ENCODE results near the gene NR2F2. TPM values are rescaled to one million over a fixed set of nuclear protein-coding genes. Genes with fewer than 3 reads are reported as not detected.
A peak's percentile ranks its signal among the peaks of the same experiment; 100 is the strongest.

The NR2F2 gene
- total RNA-seq = 40.3 and 48.6 TPM in 2 replicates
- long read RNA-seq, full-length matches to known transcripts = 8 of 13 reads
- long read RNA-seq, partial matches to known transcripts = 2 of 13 reads
- long read RNA-seq, other reads (novel, unspliced or antisense) = 3 of 13 reads

DNA sequence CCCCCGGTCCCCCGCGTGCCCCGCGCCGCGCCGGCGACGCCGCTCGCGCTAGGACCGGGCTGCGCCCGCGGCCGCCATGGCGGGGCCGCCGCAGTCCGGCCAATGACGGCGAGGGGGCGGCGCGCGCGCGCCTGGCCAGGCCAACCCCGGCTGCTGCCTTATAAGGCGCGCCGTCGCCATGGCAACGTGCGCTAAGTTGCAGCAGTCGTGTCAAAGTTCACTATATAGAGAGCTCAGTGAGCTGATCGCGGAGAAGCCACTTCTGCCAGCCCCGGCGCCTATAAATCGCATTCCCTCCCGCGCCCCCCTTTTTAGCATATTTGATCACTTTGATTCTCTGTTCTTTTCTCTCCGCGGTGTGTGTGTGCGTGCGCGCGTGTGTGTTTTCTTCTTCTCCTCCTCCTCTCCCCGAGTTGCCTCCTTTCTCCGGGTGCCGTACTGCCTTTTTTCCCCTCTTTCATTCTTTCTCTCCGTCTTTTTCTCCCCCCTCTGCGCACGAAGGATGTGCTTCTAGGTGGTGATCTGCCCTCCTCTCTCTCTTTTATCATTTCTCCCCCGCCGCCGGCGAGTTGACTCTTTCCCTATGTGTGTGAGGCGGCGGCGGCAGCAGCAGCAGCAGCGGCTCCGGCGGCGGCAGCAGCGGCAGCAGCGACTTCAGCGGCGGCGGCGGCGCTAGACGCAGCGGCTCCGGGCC lies at the start of gene NR2F2:
Gene NR2F2 (plus strand): TSS at position 251 of the 694 bp plus-strand sequence. CDS start 1,406 bp downstream, outside the sequence.
- Mint-ChIP-seq H3K27me3 (peaks cover 24% of the 10 kb centered on the region), H3K4me1 (ENCODE audit: low read depth) (peaks cover 34% of the 10 kb centered on the region), H3K36me3 (ENCODE audit: insufficient read depth) (peaks cover 13% of the 10 kb centered on the region), H3K27ac (peak within 1 kb of the TSS; percentile 98), H3K9me3 (ENCODE audit: low read depth) (no peaks in the 10 kb centered on the region), H3K4me3 (ENCODE audit: low read depth) (peak within 1 kb of the TSS; percentile 97)
- TF ChIP-seq CTCF (IDR thresholded peaks at IDR 0.05; ENCODE audit: unreplicated experiment) = no peak
- DNase-seq (ENCODE audit: low spot score, unreplicated experiment) = peak; percentile 82

GRCh38 chr15:96285305-96285704 lies 45.2 kb upstream of the NR2F2 start:
- DNase-seq (ENCODE audit: low spot score, unreplicated experiment) = no peak
- Mint-ChIP-seq H3K9me3 (ENCODE audit: low read depth) (peaks cover 6% of the 10 kb centered on the region), H3K27ac (no peak overlapping the region), H3K27me3 (peaks cover 3% of the 10 kb centered on the region), H3K4me1 (ENCODE audit: low read depth) (no peaks in the 10 kb centered on the region), H3K36me3 (ENCODE audit: insufficient read depth) (peaks cover 5% of the 10 kb centered on the region), H3K4me3 (ENCODE audit: low read depth) (no peak overlapping the region)
- TF ChIP-seq CTCF (IDR thresholded peaks at IDR 0.05; ENCODE audit: unreplicated experiment) = no peak

DNA sequence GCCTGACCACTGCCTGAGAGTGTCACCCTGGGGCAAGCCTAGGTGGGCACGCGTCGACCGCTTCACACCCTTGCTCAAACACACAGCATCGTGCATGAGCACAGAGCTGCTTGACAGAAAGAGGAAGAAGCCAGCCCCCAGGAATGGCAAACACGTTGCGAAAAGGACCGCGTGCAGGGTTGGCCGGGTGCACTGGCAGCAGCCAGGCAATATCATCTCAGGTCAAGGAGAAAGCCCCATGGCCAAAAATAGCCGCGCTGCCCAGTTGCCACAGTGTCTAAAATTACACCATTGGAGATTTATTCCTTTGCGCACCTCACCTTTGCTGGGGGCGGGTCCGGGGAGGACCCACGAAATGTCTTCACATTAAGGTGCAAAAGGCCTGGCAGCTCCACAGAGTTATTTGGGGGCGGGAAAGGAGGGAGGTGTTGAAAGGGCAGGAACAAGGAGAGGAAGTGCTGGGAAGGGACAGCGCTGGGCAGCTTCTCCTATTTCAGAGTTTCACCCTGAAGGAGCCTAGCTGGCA lies 44.7 kb upstream of the NR2F2 start:
- no peak overlapping the region for H3K4me3 Mint-ChIP-seq (ENCODE audit: low read depth)
- no peak overlapping the region for H3K27ac Mint-ChIP-seq
- peaks cover 5% of the 10 kb centered on the region for H3K36me3 Mint-ChIP-seq (ENCODE audit: insufficient read depth)
- DNase-seq (ENCODE audit: low spot score, unreplicated experiment) = no peak
- no peaks in the 10 kb centered on the region for H3K4me1 Mint-ChIP-seq (ENCODE audit: low read depth)
- peaks cover 6% of the 10 kb centered on the region for H3K9me3 Mint-ChIP-seq (ENCODE audit: low read depth)
- TF ChIP-seq CTCF (IDR thresholded peaks at IDR 0.05; ENCODE audit: unreplicated experiment) = no peak
- peaks cover 3% of the 10 kb centered on the region for H3K27me3 Mint-ChIP-seq

DNA sequence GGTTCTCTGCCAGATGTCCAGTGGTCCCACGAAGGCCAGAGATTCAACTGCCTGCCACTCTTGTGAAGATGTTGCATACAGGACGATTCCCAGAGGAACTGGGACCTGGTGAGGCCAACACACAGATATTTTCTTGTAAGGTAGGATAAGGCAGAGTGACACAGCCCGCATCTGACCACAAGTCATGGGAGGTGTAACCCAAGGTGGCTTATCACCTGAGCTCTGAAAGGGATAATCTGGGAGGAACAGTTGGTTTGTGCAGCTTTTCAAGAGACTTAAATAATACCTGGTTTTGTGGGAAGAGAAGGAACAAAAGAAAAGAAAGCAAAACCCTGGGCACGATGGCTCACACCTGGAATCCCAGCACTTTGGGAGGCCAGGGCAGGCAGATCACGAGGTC lies 39.8 kb upstream of the NR2F2 start:
- no peaks in the 10 kb centered on the region for H3K36me3 Mint-ChIP-seq (ENCODE audit: insufficient read depth)
- peaks cover 3% of the 10 kb centered on the region for H3K27me3 Mint-ChIP-seq
- no peak for TF ChIP-seq CTCF (IDR thresholded peaks at IDR 0.05; ENCODE audit: unreplicated experiment)

DNA sequence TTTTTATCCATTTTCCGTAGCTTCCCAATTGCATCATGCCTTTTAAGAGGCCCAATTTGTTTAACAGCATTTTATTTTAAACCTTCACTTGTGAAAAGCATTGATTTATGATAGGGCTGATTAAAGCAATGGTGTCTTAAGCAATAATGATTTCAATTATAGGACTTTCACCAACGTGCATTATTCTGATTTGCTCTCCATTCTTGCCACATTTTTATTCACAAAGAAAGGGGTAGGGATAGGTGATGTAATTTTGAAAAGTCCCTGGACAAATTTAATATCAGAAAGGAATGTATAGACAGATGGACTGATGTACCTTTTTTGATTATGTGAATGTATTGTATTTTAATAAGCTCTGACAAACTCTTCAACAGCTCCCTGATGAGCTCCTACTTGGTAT lies 37.9 kb upstream of the NR2F2 start:
- Mint-ChIP-seq H3K36me3 (ENCODE audit: insufficient read depth) (no peaks in the 10 kb centered on the region), H3K27me3 (peaks cover 3% of the 10 kb centered on the region), H3K9me3 (ENCODE audit: low read depth) (peaks cover under 1% of the 10 kb centered on the region), H3K4me1 (ENCODE audit: low read depth) (no peaks in the 10 kb centered on the region), H3K27ac (no peak overlapping the region), H3K4me3 (ENCODE audit: low read depth) (no peak overlapping the region)
- no peak for DNase-seq (ENCODE audit: low spot score, unreplicated experiment)
- no peak for TF ChIP-seq CTCF (IDR thresholded peaks at IDR 0.05; ENCODE audit: unreplicated experiment)

More for the DNA sequence above, 39.8 kb upstream of the NR2F2 start:
- H3K27ac Mint-ChIP-seq = no peak overlapping the region
- DNase-seq (ENCODE audit: low spot score, unreplicated experiment) = no peak
- no peak overlapping the region for H3K4me3 Mint-ChIP-seq (ENCODE audit: low read depth)
- no peaks in the 10 kb centered on the region for H3K9me3 Mint-ChIP-seq (ENCODE audit: low read depth)
- no peaks in the 10 kb centered on the region for H3K4me1 Mint-ChIP-seq (ENCODE audit: low read depth)

Measured in progenitor cell of endocrine pancreas (in vitro differentiated cells).